MM.1S (cell line): Measurements from ENCODE around the gene DAAM2.

Experiments used
- DNase-seq: peaks from one replicate; pipeline ENCODE4 v3.0.0-alpha.2; 2015
- H2AFZ ChIP-seq: fragments of 300-600 bp; sonication (generic); 2 replicates; pipeline ENCODE4 v1.6.0; 2016; ENCODE audit warnings: antibody characterized with exemption, low read length
- H3F3A ChIP-seq: fragments of 300-600 bp; sonication (generic); 2 replicates; pipeline ENCODE4 v1.6.1; 2016; ENCODE audit warnings: mild to moderate bottlenecking, antibody characterized with exemption, low read length, moderate library complexity, mixed read lengths; ENCODE audit not compliant: insufficient read depth
- H3K27ac ChIP-seq: fragments of 300-600 bp; sonication (generic); 2 replicates; pipeline ENCODE4 v1.5.1; 2016; ENCODE audit warnings: mild to moderate bottlenecking, low read length
- H3K27me3 ChIP-seq: fragments of 300-600 bp; sonication (generic); replicated peaks from 2 replicates; pipeline ENCODE4 v1.6.0; 2016; ENCODE audit warnings: low read length; ENCODE audit not compliant: insufficient read depth
- H3K36me3 ChIP-seq: fragments of 300-600 bp; sonication (generic); replicated peaks from 2 replicates; pipeline ENCODE4 v1.6.1; 2016; ENCODE audit warnings: mild to moderate bottlenecking, low read length, mixed read lengths; ENCODE audit not compliant: insufficient read depth
- H3K4me1 ChIP-seq: fragments of 300-600 bp; sonication (generic); 2 replicates; pipeline ENCODE4 v1.6.1; 2016; ENCODE audit warnings: low read length, mixed read lengths
- H3K4me2 ChIP-seq: fragments of 300-600 bp; sonication (generic); 2 replicates; pipeline ENCODE4 v1.6.0; 2016; ENCODE audit warnings: low read depth, low read length
- H3K4me3 ChIP-seq: fragments of 300-600 bp; sonication (generic); 2 replicates; pipeline ENCODE4 v1.5.1; 2016; ENCODE audit warnings: low read length, mixed read lengths
- H3K79me2 ChIP-seq: fragments of 300-600 bp; sonication (generic); 2 replicates; pipeline ENCODE4 v1.6.1; 2016; ENCODE audit warnings: mixed run types, low read length, mixed read lengths
- H3K9ac ChIP-seq: fragments of 300-600 bp; sonication (generic); 2 replicates; pipeline ENCODE4 v1.6.1; 2016; ENCODE audit warnings: low read length, mixed read lengths
- H3K9me2 ChIP-seq: fragments of 300-600 bp; sonication (generic); replicated peaks from 2 replicates; pipeline ENCODE4 v1.6.1; 2016; ENCODE audit warnings: mild to moderate bottlenecking, low read length, mixed read lengths; ENCODE audit not compliant: insufficient read depth
- H3K9me3 ChIP-seq: fragments of 300-600 bp; sonication (generic); replicated peaks from 2 replicates; pipeline ENCODE4 v1.6.1; 2016; ENCODE audit warnings: mild to moderate bottlenecking, low read length, mixed read lengths; ENCODE audit not compliant: insufficient read depth
- H4K20me1 ChIP-seq: fragments of 300-600 bp; sonication (generic); 2 replicates; pipeline ENCODE4 v1.6.1; 2016; ENCODE audit warnings: mild to moderate bottlenecking, low read length, moderate library complexity, mixed read lengths; ENCODE audit not compliant: insufficient read depth
- EZH2 ChIP-seq: fragments of 300-600 bp; sonication (generic); optimal IDR thresholded peaks from 2 replicates; pipeline ENCODE3; 2017; ENCODE audit warnings: low read depth, mild to moderate bottlenecking, antibody characterized with exemption, low read length, mixed read lengths
- EZH2phosphoT487 ChIP-seq: fragments of 300-600 bp; sonication (generic); IDR thresholded peaks from 2 replicates; pipeline ENCODE4 v1.6.1; 2018; ENCODE audit warnings: antibody characterized with exemption, low read length
- TF ChIP-seq, protein P1 (sequence below): fragments of 300-600 bp; sonication (generic); IDR thresholded peaks from 2 replicates; pipeline ENCODE4 v1.5.1; 2016; ENCODE audit warnings: antibody characterized with exemption, low read length, mixed read lengths

Gene DAAM2

DNA sequence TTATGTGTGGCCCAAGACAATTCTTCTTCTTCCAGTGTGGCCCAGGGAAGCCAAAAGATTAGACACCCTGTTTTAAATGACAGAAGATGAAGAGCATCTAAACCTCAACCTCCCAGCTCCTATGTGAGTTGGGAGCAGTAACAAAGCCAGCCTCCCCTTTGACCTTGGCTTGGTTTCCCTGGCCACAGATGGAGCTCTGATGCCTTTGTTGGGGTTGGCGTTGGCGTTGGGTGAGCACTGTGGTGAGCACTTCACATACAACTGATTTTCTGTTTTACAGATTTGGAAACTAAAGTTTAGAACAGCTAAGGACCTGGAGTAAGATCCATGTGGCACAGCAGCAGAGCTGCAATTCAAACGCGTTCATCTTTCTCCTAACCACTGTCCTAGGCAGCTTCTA is 22.1 kb downstream of the DAAM2 start:
- no peaks in the 10 kb centered on the region for H3K79me2 ChIP-seq
- H3K4me3 ChIP-seq = no peak overlapping the region
- H3K9ac ChIP-seq = no peak overlapping the region
- no peaks in the 10 kb centered on the region for H3K9me2 ChIP-seq
- H3F3A ChIP-seq = no peaks in the 10 kb centered on the region
- TF ChIP-seq, protein P1, sequence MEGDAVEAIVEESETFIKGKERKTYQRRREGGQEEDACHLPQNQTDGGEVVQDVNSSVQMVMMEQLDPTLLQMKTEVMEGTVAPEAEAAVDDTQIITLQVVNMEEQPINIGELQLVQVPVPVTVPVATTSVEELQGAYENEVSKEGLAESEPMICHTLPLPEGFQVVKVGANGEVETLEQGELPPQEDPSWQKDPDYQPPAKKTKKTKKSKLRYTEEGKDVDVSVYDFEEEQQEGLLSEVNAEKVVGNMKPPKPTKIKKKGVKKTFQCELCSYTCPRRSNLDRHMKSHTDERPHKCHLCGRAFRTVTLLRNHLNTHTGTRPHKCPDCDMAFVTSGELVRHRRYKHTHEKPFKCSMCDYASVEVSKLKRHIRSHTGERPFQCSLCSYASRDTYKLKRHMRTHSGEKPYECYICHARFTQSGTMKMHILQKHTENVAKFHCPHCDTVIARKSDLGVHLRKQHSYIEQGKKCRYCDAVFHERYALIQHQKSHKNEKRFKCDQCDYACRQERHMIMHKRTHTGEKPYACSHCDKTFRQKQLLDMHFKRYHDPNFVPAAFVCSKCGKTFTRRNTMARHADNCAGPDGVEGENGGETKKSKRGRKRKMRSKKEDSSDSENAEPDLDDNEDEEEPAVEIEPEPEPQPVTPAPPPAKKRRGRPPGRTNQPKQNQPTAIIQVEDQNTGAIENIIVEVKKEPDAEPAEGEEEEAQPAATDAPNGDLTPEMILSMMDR = no peak
- TF ChIP-seq EZH2phosphoT487 = no peak
- TF ChIP-seq EZH2 = no peak
- peaks cover 14% of the 10 kb centered on the region for H3K4me1 ChIP-seq
- H2AFZ ChIP-seq = no peak overlapping the region
- H4K20me1 ChIP-seq = no peaks in the 10 kb centered on the region
- no peak for DNase-seq
- no peaks in the 10 kb centered on the region for H3K36me3 ChIP-seq
- no peaks in the 10 kb centered on the region for H3K9me3 ChIP-seq
- no peaks in the 10 kb centered on the region for H3K27me3 ChIP-seq
- no peak overlapping the region for H3K27ac ChIP-seq
- H3K4me2 ChIP-seq = no peak overlapping the region

DNA sequence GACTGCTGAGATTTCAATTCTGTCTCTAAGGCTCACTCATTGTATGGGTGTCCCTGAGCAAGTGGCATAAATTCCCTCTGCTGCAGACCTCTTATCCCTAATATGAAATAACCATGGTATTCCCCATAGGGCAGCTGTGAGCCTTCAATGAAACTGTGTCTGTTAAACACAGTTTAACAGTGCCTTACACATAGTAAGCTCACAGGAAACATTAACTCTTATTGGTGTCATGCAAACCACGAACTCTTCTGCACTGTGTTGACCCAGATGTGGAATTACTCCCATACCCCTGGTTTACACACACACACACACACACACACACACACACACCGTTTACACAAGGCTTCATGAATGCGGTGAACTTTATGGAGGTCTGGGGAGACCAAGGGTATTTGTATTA is 23.2 kb downstream of the DAAM2 start:
- Histone ChIP-seq H3K79me2 (no peaks in the 10 kb centered on the region), H3K27me3 (no peaks in the 10 kb centered on the region), H3K4me3 (no peak overlapping the region), H3K36me3 (no peaks in the 10 kb centered on the region), H3K9ac (no peak overlapping the region), H3K27ac (no peak overlapping the region), H2AFZ (no peak overlapping the region), H3K9me3 (no peaks in the 10 kb centered on the region), H3K4me1 (peaks cover 14% of the 10 kb centered on the region), H3K4me2 (no peak overlapping the region), H4K20me1 (no peaks in the 10 kb centered on the region), H3F3A (no peaks in the 10 kb centered on the region), H3K9me2 (no peaks in the 10 kb centered on the region)
- DNase-seq = no peak
- TF ChIP-seq EZH2phosphoT487 = no peak
- TF ChIP-seq, protein P1 = no peak
- no peak for TF ChIP-seq EZH2

DNA sequence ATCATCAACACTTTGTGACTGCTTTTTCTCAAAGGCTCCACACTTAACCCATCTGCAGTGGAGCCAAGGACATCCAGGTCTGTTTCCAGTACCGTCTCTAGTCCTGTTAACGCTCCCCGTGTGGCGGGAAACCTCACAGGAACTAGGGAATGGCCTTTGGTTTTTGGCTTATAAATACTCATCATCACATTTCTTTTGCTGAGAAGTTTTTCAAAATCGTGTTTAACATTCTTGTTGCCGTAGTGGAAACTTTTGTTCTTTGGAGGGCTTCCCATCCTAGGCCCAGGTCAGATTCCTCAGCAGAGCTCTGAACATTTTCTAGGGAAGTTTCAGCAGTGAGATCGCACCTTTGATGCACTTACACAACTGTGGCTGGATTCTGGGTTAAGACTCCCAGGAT is 24.6 kb downstream of the DAAM2 start:
- Histone ChIP-seq H3K4me2 (no peak overlapping the region), H3K27me3 (no peaks in the 10 kb centered on the region), H3F3A (no peaks in the 10 kb centered on the region), H3K79me2 (no peaks in the 10 kb centered on the region), H3K36me3 (no peaks in the 10 kb centered on the region), H3K9me2 (no peaks in the 10 kb centered on the region), H3K4me3 (no peak overlapping the region), H3K27ac (no peak overlapping the region), H3K4me1 (peaks cover 14% of the 10 kb centered on the region), H3K9ac (no peak overlapping the region), H4K20me1 (no peaks in the 10 kb centered on the region), H3K9me3 (no peaks in the 10 kb centered on the region), H2AFZ (no peak overlapping the region)
- no peak for DNase-seq
- TF ChIP-seq EZH2phosphoT487 = no peak
- TF ChIP-seq, protein P1 = no peak
- no peak for TF ChIP-seq EZH2

DNA sequence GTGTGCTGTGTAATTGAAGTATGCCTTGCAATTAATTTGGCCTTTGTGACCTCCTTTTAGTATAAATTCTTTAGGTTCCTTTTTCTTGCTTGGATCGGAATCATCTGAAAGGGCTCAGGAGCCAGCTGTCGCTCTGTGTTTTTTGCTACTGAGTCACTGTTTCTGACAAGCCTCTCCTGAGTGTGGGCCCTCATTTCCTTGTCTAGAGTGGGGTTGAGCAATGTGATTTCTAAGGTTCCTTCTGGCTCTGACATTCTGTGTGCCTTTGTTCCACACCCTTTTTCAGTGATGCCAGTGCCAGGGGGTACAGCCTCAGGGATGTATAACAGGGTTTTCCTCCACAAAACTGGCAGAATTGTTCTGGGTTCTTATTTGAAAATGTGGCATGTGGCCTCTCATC is 26.5 kb downstream of the DAAM2 start:
- Histone ChIP-seq H3K9me2 (no peaks in the 10 kb centered on the region), H3K4me1 (peaks cover 2% of the 10 kb centered on the region), H3K9ac (no peak overlapping the region), H3K27me3 (no peaks in the 10 kb centered on the region), H3K27ac (no peak overlapping the region), H3K4me2 (no peak overlapping the region), H4K20me1 (no peaks in the 10 kb centered on the region), H3K9me3 (no peaks in the 10 kb centered on the region), H2AFZ (no peak overlapping the region), H3K36me3 (no peaks in the 10 kb centered on the region), H3K79me2 (no peaks in the 10 kb centered on the region), H3F3A (no peaks in the 10 kb centered on the region), H3K4me3 (no peak overlapping the region)
- TF ChIP-seq EZH2phosphoT487 = no peak
- TF ChIP-seq EZH2 = no peak
- TF ChIP-seq, protein P1 = no peak
- no peak for DNase-seq
